Psoas muscle (tissue), 8 donors: Measurements from ENCODE around the gene PRKAG2. TPM values are rescaled to one million over a fixed set of nuclear protein-coding genes. Genes with fewer than 3 reads are reported as not detected.
A peak's percentile ranks its signal among the peaks of the same experiment; 100 is the strongest.

ENCODE experiments used
- ATAC-seq, 4 donors: fragments of 200-7000 bp; cut with Tn5 transposase; one replicate each; pipeline ENCODE4 v1.9.1; 2020; ENCODE audit warnings: moderate library complexity in 3 of 4, mild to moderate bottlenecking in 2 of 4
- DNase-seq, 2 donors: peaks; one replicate each; pipeline ENCODE4 v3.0.0-alpha.2; 2020
- H3K27ac ChIP-seq: fragments of 200-600 bp; one replicate; pipeline ENCODE4 v1.8.0; 2022
- H3K27me3 ChIP-seq, 3 donors: fragments of 200-600 bp in 1 of 3; one replicate each; pipeline versions ENCODE4 v1.6.1 to v1.8.0; 2013 to 2022; ENCODE audit warnings: low read length in 2 of 3, mild to moderate bottlenecking in 2 of 3, moderate library complexity in 1 of 3; ENCODE audit not compliant: insufficient read depth in 3 of 3
- H3K36me3 ChIP-seq, 2 donors: fragments of 200-600 bp in 1 of 2; one replicate each; pipeline versions ENCODE4 v1.6.1 to v1.8.0; 2013 to 2022; ENCODE audit warnings: low read depth in 1 of 2, mild to moderate bottlenecking in 1 of 2, moderate library complexity in 1 of 2; ENCODE audit not compliant: insufficient read depth in 1 of 2
- H3K4me1 ChIP-seq: fragments of 200-600 bp; one replicate; pipeline ENCODE4 v1.8.0; 2022
- H3K4me3 ChIP-seq: fragments of 200-600 bp; one replicate; pipeline ENCODE4 v1.8.0; 2022; ENCODE audit warnings: mild to moderate bottlenecking
- H3K9me3 ChIP-seq: fragments of 200-600 bp; one replicate; pipeline ENCODE4 v1.8.0; 2022
- WGBS, 3 donors: extraction: QIAGEN DNeasy Blood & Tissue Kit; methylation state at CpG; one replicate each; pipeline versions ENCODE4 v1.1.6 to v1.1.7; 2013; 5-methylcytosine and 5-hydroxymethylcytosine counted together
- intact Hi-C, 2 donors: fragments of 100-400 bp; cut with DNase I; formaldehyde crosslinking; loops; one replicate each; pipeline versions ENCODE4 v1.11.0 to v1.14.2; 2022
- polyA plus RNA-seq, 3 donors: library from polyadenylated mRNA; stranded (reverse); fragments of 200-250 nt; gene quantifications; one replicate each; pipeline ENCODE4 v1.2.3, GENCODE V29; 2013
- total RNA-seq, 4 donors: library from RNA; stranded (reverse); fragmentation: NEBNext Ultra II Directional in 2 of 4; extraction: Animal tissue kit (Norgen Biotek cat#: 25700) in 2 of 4; gene quantifications; one replicate each; pipeline versions ENCODE4 v1.2.1 to v1.2.4, GENCODE V29; 2021 to 2023
- TF ChIP-seq, protein P1 (sequence below): fragments of 200-600 bp; IDR thresholded peaks from one replicate; pipeline ENCODE4 v1.8.0; 2022; ENCODE audit warnings: antibody characterized with exemption
- donor health status: healthy with polysubstance abuse.
- donor health status: DM: no; HTN: no; CAD: no; lungs with moderate emphysema.
- donor health status: Bipolar disorder and iron deficiency.
- donor health status: healthy.
- donor health status: DM: yes; HTN: yes; CAD: no.
- donor health status: DM: no; HTN: no; CAD: no.
- donor health status: DM: no; HTN: no; CAD: no.
- donor health status: DM: yes; HTN: yes; CAD: no.

The PRKAG2 gene
- total and polyA plus RNA-seq, 7 donors, result 9.3 to 143 (median 19.8) TPM

DNA sequence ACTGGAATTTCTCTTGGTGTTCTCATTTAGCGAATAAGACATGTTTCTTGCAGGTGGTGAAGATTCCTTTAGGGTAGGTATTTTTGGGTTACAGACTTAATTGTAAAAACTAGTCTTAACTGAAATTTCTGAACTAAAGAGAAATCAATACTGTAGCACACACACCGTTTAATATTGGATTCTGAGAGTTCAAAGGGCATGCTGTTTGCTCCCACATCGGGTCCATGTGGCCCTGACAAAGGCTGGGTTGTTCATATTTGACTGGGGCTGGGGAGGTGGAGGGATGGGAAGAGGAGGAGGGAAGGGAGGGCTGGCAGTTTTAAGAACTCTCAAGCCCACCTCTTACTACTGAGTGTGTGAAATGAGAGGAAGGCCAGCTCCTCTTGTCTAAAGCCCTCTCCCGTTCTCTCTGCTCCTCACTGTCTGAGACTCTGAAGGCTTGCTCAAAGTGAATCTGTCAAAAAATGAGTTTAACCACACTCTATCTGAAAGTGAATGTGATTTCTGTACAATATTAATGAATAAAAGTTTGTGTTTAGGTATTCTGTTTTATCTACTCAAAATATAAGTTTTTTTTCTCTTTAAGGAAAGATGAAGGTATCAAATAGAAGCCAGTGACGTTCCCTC lies 317.2 kb downstream of the PRKAG2 start:
- 85 to 89% (median 88%) methylated on average over 5 of the region's 5 CpGs for WGBS, 3 donors

DNA sequence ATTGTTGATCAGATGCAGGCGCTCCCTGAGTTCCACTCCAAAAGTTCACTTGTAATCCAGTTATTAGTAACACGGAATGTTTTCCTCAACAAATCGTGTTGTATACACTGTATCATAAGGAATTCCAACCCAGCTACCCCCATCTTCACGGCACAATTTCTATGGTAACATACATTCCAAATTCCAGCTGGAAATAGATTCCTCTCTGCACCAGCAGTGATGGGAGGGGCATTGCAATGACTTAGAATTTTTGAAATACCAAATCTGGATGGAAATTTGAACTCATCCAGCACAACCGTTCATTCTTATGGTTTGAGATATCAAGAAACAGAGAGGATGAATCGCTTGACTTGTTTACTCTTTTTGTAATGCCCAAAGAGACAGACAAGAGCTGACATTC lies 318.3 kb downstream of the PRKAG2 start:
- 68 to 75% (median 69%) methylated on average over 6 of the region's 6 CpGs for WGBS, 3 donors
- no peak overlapping the region for H3K4me3 ChIP-seq
- no peaks in the 10 kb centered on the region for H3K27me3 ChIP-seq
- no peak overlapping the region for H3K27ac ChIP-seq
- DNase-seq, result no peak
- ATAC-seq, result no peak
- TF ChIP-seq, protein P1, sequence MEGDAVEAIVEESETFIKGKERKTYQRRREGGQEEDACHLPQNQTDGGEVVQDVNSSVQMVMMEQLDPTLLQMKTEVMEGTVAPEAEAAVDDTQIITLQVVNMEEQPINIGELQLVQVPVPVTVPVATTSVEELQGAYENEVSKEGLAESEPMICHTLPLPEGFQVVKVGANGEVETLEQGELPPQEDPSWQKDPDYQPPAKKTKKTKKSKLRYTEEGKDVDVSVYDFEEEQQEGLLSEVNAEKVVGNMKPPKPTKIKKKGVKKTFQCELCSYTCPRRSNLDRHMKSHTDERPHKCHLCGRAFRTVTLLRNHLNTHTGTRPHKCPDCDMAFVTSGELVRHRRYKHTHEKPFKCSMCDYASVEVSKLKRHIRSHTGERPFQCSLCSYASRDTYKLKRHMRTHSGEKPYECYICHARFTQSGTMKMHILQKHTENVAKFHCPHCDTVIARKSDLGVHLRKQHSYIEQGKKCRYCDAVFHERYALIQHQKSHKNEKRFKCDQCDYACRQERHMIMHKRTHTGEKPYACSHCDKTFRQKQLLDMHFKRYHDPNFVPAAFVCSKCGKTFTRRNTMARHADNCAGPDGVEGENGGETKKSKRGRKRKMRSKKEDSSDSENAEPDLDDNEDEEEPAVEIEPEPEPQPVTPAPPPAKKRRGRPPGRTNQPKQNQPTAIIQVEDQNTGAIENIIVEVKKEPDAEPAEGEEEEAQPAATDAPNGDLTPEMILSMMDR, result no peak
- intact Hi-C loops, result loop anchor here in 1 of 2 donors (2.0 kb wide), 1 partner anchor 52 kb away; no protein-coding TSS in a partner anchor
- peaks cover 11 to 43% of the 10 kb centered on the region in 2 donors for H3K36me3 ChIP-seq
- no peaks in the 10 kb centered on the region for H3K9me3 ChIP-seq
- H3K4me1 ChIP-seq, result no peaks in the 10 kb centered on the region

More for the DNA sequence above, 317.2 kb downstream of the PRKAG2 start:
- DNase-seq (no peak), ATAC-seq (no peak)
- intact Hi-C loops, result loop anchor here (2.0 to 10.0 kb wide), 2 partner anchors 51 to 195 kb away; no protein-coding TSS in a partner anchor
- H3K36me3 ChIP-seq, result peaks cover 11 to 51% of the 10 kb centered on the region in 2 donors
- H3K27me3 ChIP-seq, result no peaks in the 10 kb centered on the region
- no peak overlapping the region for H3K4me3 ChIP-seq
- H3K4me1 ChIP-seq, result no peaks in the 10 kb centered on the region
- no peak overlapping the region for H3K27ac ChIP-seq
- H3K9me3 ChIP-seq, result no peaks in the 10 kb centered on the region
- TF ChIP-seq, protein P1, result no peak

DNA sequence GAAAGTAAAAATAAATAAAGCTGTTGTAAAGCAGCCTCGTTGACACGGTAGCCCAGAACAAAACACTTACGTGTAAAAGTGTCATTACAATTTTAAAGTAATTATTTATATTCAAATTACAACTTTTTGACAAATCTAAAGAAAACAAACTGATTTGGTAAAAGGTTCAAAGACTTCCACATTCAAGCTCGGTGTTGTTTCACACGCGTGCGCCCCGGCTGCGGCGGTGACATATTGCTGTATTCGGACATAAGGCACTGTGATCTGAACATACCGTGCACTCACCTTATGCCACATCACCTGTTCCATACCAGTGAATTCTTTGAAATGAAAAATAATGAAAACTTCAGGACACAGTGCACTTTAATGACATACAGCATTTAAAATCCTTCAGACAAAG lies 320.3 kb downstream of the PRKAG2 start:
- Histone ChIP-seq H3K27me3 (no peaks in the 10 kb centered on the region), H3K9me3 (no peaks in the 10 kb centered on the region), H3K4me3 (no peak overlapping the region), H3K4me1 (peaks cover 8% of the 10 kb centered on the region), H3K36me3 (peaks cover 10 to 38% of the 10 kb centered on the region in 2 donors), H3K27ac (no peak overlapping the region)
- WGBS, 3 donors, result 96 to 98% (median 98%) methylated on average over 12 of the region's 12 CpGs
- no peak for DNase-seq
- ATAC-seq, result no peak
- TF ChIP-seq, protein P1, result no peak
- intact Hi-C loops, result no loop called here

DNA sequence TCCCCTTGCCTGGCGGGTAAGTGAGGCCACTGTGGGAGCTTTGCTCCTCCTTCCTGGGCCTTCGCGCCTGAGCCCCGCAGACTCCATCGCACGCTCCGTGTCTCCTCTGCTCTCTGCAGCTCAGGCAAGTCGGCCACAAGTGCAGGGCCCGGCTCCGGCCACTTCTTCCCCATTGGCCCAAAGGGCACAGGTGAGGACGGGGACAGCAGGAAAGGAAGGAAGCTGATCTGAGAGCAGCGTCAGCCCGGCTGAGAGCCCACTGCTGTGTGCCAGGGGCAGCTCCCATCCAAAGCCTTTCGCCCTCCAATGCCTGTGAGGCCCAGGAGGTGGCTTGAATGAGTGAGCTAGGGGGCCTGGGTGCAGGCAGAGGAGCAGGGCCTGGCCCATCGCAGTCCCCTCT lies 323.6 kb downstream of the PRKAG2 start:
- H3K36me3 ChIP-seq, result peaks cover 0 to 11% of the 10 kb centered on the region in 2 donors
- no peaks in the 10 kb centered on the region for H3K27me3 ChIP-seq
- intact Hi-C loops, result no loop called here
- TF ChIP-seq, protein P1, result no peak
- DNase-seq (no peak), ATAC-seq (peak in 1 of 4 donors; percentile 25)
- H3K9me3 ChIP-seq, result no peaks in the 10 kb centered on the region
- H3K4me3 ChIP-seq, result no peak overlapping the region
- H3K27ac ChIP-seq, result no peak overlapping the region
- 69 to 76% (median 73%) methylated on average over 13 to 15 of the region's 15 CpGs for WGBS, 3 donors
- peaks cover 8% of the 10 kb centered on the region for H3K4me1 ChIP-seq
